PFSK-1 (cell line): Measurements from ENCODE around the gene FGF11.

ENCODE experiments used
- POLR2AphosphoS5 ChIP-seq: IDR thresholded peaks from 2 replicates; pipeline ENCODE4 v1.6.1; 2012; ENCODE audit warnings: low read depth, mild to moderate bottlenecking, control low read depth, low read length, moderate library complexity
- REST ChIP-seq, 2 experiments: IDR thresholded peaks; 2 replicates each; pipeline versions ENCODE4 v1.6.1 to v1.8.0; 2011 to 2012; ENCODE audit warnings: low read depth in 2 of 2, low read length in 2 of 2, control low read depth in 1 of 2, inconsistent platforms in 1 of 2, mild to moderate bottlenecking in 1 of 2, moderate library complexity in 1 of 2; ENCODE audit not compliant: insufficient read depth in 1 of 2
- TAF1 ChIP-seq: IDR thresholded peaks from 2 replicates; pipeline ENCODE4 v1.6.1; 2012; ENCODE audit warnings: low read length, control low read depth, borderline replicate concordance; ENCODE audit not compliant: insufficient read depth

GRCh38 chr17:7414837-7415236, 24.5 kb upstream of the FGF11 start:
- TF ChIP-seq POLR2AphosphoS5: no peak
- no peak for TF ChIP-seq REST (IDR thresholded peaks at IDR 0.05; ENCODE audit: insufficient read depth in 1 of 2, low read depth in 2 of 2, low read length in 2 of 2)
- no peak for TF ChIP-seq TAF1
